HUES6 (cell line): Measurements from ENCODE around the gene GNG4.
"Not testable (repeated sequence)": the region's sequence is repeated elsewhere in the genome, so short reads cannot be mapped to it uniquely, and the experiment has no call there.

Experiments
- H3K27ac ChIP-seq: 2 replicates; pipeline ENCODE4 v1.7.0; 2013; ENCODE audit warnings: low read depth, mild to moderate bottlenecking, low read length, inconsistent platforms
- H3K27me3 ChIP-seq: 2 replicates; pipeline ENCODE4 v1.6.1; 2013; ENCODE audit warnings: low read length; ENCODE audit not compliant: control insufficient read depth, insufficient read depth
- H3K36me3 ChIP-seq: 2 replicates; pipeline ENCODE4 v1.6.1; 2013; ENCODE audit warnings: low read length; ENCODE audit not compliant: control insufficient read depth, insufficient read depth
- H3K4me1 ChIP-seq: 2 replicates; pipeline ENCODE4 v1.6.1; 2013; ENCODE audit warnings: low read length; ENCODE audit not compliant: control insufficient read depth, insufficient read depth
- H3K4me3 ChIP-seq: 2 replicates; pipeline ENCODE4 v1.5.1; 2013; ENCODE audit warnings: low read depth, low read length
- H3K9ac ChIP-seq: one replicate; pipeline ENCODE4 v1.6.1; 2013; ENCODE audit warnings: mild to moderate bottlenecking, low read length
- H3K9me3 ChIP-seq: 2 replicates; pipeline ENCODE4 v1.6.1; 2013; ENCODE audit warnings: low read depth, low read length; ENCODE audit not compliant: control insufficient read depth, insufficient read depth

Gene GNG4

DNA sequence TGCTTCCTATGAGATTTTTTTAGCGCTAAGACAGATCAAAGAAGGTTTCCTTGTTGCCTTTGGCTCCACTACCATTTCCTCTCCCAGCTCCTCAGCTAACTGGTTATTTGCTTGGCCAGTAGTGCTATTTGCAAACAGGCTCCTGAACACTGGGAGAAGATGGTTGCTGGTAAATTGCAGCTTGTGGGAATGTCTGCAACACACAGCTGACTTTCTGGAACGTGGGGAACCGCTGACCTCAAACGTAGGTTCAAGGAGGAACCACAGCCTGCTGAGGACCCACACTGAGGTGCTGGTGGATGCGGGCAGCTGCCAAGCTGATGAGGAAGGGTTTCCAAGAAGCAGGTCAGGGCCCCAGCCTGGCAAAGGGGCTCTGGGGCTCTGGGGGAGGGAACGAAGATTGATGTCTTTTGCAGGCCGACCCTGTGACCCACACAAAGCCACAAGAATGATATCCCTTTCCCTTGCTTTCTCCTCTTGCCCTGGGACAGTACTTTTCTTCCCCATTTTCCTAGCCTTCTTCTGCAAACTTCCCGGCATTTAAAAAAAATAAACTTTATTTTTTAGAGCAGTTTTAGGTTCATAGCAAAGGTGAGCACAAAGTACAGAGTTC is 24.8 kb downstream of the GNG4 start:
- Histone ChIP-seq H3K27me3 (no peaks in the 10 kb centered on the region), H3K36me3 (no peaks in the 10 kb centered on the region), H3K4me3 (no peak overlapping the region), H3K4me1 (peaks cover 15% of the 10 kb centered on the region), H3K9me3 (no peaks in the 10 kb centered on the region), H3K27ac (no peak overlapping the region), H3K9ac (no peak overlapping the region)

DNA sequence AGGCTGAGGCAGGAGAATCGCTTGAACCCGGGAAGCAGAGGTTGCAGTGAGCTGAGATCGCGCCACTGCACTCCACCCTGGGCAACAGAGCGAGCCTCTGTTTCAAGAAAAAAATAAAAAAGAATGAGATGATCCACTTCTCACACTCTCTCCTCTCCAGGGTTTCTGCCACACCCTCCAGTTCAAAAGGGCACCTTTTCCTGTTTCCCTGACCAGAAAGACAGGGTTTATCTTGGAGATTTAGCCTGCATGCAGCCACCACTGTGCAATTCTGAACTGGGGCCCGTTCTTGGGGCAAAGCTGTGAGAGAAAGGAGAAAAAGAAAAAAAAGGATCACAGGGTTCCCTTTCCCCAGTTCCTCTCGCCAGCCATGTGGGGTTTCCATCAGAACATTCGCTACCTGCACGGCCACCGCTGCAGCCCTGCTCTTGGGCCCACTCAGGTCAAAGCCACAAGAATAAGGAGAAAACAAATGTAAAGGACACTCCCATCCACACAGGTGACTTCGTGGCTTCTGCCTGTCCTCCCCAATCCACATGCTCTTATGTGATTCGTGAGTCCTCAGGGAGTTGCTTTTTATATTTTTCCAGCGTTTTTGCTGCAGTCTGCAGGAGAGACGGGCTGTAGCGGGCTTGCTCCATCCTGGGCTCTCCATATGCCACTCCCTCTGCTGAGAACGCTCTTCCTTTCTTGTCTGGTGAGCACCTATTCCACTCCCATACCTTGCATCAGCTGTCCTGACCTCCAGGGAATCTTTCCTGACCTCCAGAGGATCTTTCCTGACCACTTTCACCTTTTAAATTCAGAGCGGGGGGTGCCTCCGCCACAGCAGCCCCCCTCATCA is 26.4 kb downstream of the GNG4 start:
- H3K27me3 ChIP-seq = no peaks in the 10 kb centered on the region
- no peak overlapping the region for H3K9ac ChIP-seq
- no peak overlapping the region for H3K27ac ChIP-seq
- H3K9me3 ChIP-seq = no peaks in the 10 kb centered on the region
- H3K4me1 ChIP-seq = peaks cover 10% of the 10 kb centered on the region
- no peaks in the 10 kb centered on the region for H3K36me3 ChIP-seq
- H3K4me3 ChIP-seq = no peak overlapping the region

GRCh38 chr1:235619149-235619548 is 30.4 kb downstream of the GNG4 start:
- H3K36me3 ChIP-seq, H3K27ac ChIP-seq, H3K27me3 ChIP-seq, H3K4me1 ChIP-seq, H3K9ac ChIP-seq, H3K4me3 ChIP-seq, H3K9me3 ChIP-seq: not testable (repeated sequence)

DNA sequence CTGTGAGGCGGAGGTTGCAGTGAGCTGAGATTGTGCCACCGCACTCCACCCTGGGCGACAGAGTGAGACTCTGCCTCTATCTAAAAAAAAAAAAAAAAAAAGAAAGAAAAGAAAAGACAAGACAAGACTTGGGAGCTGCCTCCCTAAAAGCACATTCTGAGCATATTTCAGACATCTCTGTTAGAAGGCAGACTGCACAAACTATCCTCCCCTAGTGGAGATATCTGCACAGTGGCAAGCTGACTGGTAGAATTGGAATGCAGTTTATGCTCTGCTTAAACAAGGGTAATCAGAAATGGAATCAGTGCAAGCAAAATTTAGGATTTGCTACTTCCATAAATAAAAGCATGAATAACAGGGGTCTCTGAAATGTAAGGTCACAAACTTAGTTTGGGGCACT is 31.8 kb downstream of the GNG4 start:
- no peak overlapping the region for H3K4me3 ChIP-seq
- no peaks in the 10 kb centered on the region for H3K9me3 ChIP-seq
- H3K4me1 ChIP-seq = no peaks in the 10 kb centered on the region; the same call in 1 of the 2 replicates
- no peak overlapping the region for H3K9ac ChIP-seq
- no peaks in the 10 kb centered on the region for H3K27me3 ChIP-seq
- H3K36me3 ChIP-seq = no peaks in the 10 kb centered on the region
- H3K27ac ChIP-seq = no peak overlapping the region

DNA sequence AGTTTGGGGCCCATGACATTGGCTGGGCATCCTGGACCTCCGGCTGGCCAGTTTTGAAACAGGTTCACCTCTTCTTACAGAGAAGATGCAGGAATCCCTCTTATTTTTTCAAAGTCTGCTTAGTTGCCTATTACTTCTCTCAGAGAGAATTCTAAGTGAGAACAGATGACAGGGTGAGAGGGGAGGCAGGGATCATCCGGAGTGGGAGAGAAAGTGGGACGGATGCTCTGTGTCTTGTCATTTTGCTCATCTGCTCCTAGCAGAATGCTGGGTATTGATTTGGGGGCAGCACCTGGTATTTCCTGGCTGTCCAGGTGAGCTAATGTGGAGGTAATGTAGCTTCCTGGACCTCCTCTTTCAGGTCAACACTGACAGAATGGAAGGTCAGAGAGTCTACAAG is 32.4 kb downstream of the GNG4 start:
- Histone ChIP-seq H3K4me3 (no peak overlapping the region), H3K27me3 (no peaks in the 10 kb centered on the region), H3K9ac (no peak overlapping the region), H3K4me1 (no peaks in the 10 kb centered on the region), H3K36me3 (no peaks in the 10 kb centered on the region), H3K9me3 (no peaks in the 10 kb centered on the region), H3K27ac (no peak overlapping the region)

DNA sequence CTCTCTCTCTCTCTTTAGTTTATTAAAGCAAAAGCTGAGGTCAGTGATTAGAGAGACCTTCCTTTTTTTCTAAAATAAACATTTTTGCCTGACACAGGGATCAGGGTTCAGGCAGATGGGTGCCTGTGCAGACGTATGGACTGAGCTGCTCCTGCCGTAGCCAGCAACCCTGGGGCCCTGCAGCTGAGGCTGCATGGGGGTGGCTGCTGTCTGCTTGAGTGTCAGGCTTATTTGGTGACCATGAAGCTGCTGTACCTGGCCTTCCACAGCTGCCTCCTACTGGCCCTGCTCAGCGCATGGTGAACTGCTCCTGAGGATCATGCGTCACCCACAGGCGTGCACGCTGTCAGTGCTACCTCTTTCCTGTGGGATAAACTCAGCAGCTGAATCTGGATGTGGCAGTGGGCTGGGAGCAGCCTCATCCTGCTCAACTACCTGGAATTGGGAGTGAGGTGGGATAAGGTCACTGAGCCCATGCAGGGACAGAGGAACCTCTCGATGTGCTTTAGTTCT is 35.1 kb downstream of the GNG4 start:
- H3K36me3 ChIP-seq = no peaks in the 10 kb centered on the region
- H3K9ac ChIP-seq = no peak overlapping the region
- no peaks in the 10 kb centered on the region for H3K4me1 ChIP-seq
- no peaks in the 10 kb centered on the region for H3K27me3 ChIP-seq
- no peak overlapping the region for H3K4me3 ChIP-seq
- no peak overlapping the region for H3K27ac ChIP-seq
- H3K9me3 ChIP-seq = no peaks in the 10 kb centered on the region

- no peaks in the 10 kb centered on the region for H3K27me3 ChIP-seq
- H3K9ac ChIP-seq = no peak overlapping the region
- no peak overlapping the region for H3K4me3 ChIP-seq
- no peaks in the 10 kb centered on the region for H3K4me1 ChIP-seq
- no peaks in the 10 kb centered on the region for H3K36me3 ChIP-seq
- no peak overlapping the region for H3K27ac ChIP-seq
- H3K9me3 ChIP-seq = no peaks in the 10 kb centered on the region
Observed at GRCh38 chr1:235613602-235614001, 36.0 kb downstream of the GNG4 start.

DNA sequence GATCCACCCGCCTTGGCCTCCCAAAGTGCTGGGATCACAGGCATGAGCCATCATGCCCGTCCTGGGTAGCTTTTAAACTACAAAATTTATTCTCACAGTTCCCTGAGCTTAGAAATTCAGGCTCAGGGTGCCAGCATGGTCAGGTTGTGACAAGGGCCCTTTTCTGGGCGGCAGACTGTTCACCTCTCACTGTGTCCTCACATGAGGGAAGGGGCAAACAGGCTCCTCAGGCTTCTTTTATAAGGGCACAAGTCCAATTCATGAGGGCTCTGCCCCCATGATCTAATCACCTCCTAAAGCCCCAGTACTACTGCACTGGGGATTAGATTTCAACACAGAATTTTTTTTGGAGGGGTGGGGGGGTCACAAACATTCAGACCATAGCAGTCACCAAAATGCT is 36.8 kb downstream of the GNG4 start:
- Histone ChIP-seq H3K27me3 (no peaks in the 10 kb centered on the region), H3K9me3 (no peaks in the 10 kb centered on the region), H3K4me3 (no peak overlapping the region), H3K9ac (no peak overlapping the region), H3K27ac (no peak overlapping the region), H3K36me3 (no peaks in the 10 kb centered on the region), H3K4me1 (no peaks in the 10 kb centered on the region)

DNA sequence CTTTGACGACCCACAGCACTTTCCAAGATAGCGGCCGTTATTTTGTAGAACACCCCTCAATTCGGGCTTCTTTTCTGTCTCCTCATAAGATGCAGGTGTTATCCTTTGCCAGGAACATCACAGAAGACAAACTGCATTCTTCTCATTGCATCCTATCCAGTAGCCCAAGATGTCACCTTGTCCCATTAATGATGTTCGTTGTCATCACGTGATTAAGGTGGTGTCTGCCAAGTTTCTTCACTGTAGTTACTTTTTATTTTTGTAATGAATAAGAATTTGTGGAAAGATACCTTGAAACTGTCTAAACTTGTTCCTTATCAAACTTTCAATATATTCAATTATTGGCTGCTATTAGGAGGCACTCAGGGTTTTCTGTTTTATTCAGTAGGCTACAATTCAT is 39.4 kb downstream of the GNG4 start:
- H3K27ac ChIP-seq = no peak overlapping the region
- no peaks in the 10 kb centered on the region for H3K36me3 ChIP-seq
- no peaks in the 10 kb centered on the region for H3K9me3 ChIP-seq
- no peaks in the 10 kb centered on the region for H3K4me1 ChIP-seq
- H3K9ac ChIP-seq = no peak overlapping the region
- H3K27me3 ChIP-seq = no peaks in the 10 kb centered on the region
- H3K4me3 ChIP-seq = no peak overlapping the region

GRCh38 chr1:235608278-235608677 is 41.3 kb downstream of the GNG4 start:
- Histone ChIP-seq H3K4me1 (no peaks in the 10 kb centered on the region), H3K36me3 (no peaks in the 10 kb centered on the region), H3K27ac (no peak overlapping the region), H3K27me3 (no peaks in the 10 kb centered on the region), H3K9ac (no peak overlapping the region), H3K9me3 (no peaks in the 10 kb centered on the region), H3K4me3 (no peak overlapping the region)

- Histone ChIP-seq H3K4me1 (no peaks in the 10 kb centered on the region), H3K9me3 (no peaks in the 10 kb centered on the region), H3K27ac (no peak overlapping the region), H3K27me3 (no peaks in the 10 kb centered on the region), H3K36me3 (no peaks in the 10 kb centered on the region), H3K9ac (no peak overlapping the region), H3K4me3 (no peak overlapping the region)
Observed at GRCh38 chr1:235607284-235607683, 42.3 kb downstream of the GNG4 start.
